GM12864 (cell line): ENCODE results near the gene MSL2.
"Not testable (repeated sequence)": the region's sequence is repeated elsewhere in the genome, so short reads cannot be mapped to it uniquely, and the experiment has no call there.

ENCODE experiments used
- DNase-seq: peaks from one replicate; pipeline ENCODE4 v3.0.0-alpha.2; 2011; ENCODE audit warnings: low read depth
- H3K4me3 ChIP-seq: 2 replicates; pipeline ENCODE4 v1.5.1; 2011; ENCODE audit warnings: mild to moderate bottlenecking, low read depth, low read length, control low read depth
- TF ChIP-seq, protein P1 (sequence below): IDR thresholded peaks from 2 replicates; pipeline ENCODE4 v1.5.1; 2011; ENCODE audit warnings: low read depth, mild to moderate bottlenecking, moderate library complexity, low read length, control low read depth, inconsistent platforms; ENCODE audit errors: missing control alignments

MSL2 gene

DNA sequence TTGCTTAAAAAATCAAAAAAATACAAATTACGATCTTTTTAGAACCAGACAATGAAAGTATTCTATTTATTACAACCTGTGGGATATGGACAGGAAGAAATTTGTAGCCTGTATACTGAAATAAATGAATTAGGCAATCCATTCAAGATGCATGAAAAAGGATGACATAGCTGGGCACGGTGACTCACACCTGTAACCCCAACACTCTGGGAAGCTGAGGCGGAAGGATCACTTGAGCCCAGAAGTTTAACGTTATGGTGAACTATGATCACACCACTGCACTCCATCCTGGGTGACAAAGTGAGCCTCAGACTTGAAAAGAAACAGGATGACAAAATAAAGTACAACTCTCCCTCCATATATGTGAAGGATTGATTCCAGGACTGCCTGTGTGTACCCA, 74.1 kb downstream of the MSL2 start:
- no peak overlapping the region for H3K4me3 ChIP-seq
- TF ChIP-seq, protein P1, sequence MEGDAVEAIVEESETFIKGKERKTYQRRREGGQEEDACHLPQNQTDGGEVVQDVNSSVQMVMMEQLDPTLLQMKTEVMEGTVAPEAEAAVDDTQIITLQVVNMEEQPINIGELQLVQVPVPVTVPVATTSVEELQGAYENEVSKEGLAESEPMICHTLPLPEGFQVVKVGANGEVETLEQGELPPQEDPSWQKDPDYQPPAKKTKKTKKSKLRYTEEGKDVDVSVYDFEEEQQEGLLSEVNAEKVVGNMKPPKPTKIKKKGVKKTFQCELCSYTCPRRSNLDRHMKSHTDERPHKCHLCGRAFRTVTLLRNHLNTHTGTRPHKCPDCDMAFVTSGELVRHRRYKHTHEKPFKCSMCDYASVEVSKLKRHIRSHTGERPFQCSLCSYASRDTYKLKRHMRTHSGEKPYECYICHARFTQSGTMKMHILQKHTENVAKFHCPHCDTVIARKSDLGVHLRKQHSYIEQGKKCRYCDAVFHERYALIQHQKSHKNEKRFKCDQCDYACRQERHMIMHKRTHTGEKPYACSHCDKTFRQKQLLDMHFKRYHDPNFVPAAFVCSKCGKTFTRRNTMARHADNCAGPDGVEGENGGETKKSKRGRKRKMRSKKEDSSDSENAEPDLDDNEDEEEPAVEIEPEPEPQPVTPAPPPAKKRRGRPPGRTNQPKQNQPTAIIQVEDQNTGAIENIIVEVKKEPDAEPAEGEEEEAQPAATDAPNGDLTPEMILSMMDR, result no peak
- no peak for DNase-seq

- no peak overlapping the region for H3K4me3 ChIP-seq
- TF ChIP-seq, protein P1, result no peak
- DNase-seq, result no peak
Observed at GRCh38 chr3:136120373-136121348, 75.5 kb downstream of the MSL2 start.

GRCh38 chr3:136119783-136120182, 76.4 kb downstream of the MSL2 start:
- DNase-seq, H3K4me3 ChIP-seq: not testable (repeated sequence)

- not testable (repeated sequence) for DNase-seq, H3K4me3 ChIP-seq
Observed at GRCh38 chr3:136119332-136119731, 76.8 kb downstream of the MSL2 start.

DNA sequence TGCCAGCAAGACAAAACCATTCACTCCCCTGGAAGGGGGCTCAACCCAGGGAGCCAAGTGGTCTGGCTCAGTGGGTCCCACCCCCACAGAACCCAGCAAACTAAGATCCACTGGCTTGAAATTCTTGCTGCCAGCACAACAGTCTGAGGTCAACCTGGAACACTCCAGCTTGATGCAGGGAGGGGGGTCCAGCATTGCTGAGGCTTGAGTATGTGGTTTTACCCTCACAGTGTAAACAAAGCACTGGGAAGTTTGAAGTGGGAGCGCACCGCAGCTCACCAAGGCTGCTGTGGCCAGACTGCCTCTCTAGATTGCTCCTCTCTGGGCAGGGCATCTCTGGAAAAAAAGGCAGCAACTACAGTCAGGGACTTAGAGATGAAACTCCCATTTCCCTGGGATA, 81.7 kb downstream of the MSL2 start:
- H3K4me3 ChIP-seq, result no peak overlapping the region
- no peak for DNase-seq
- TF ChIP-seq, protein P1, result no peak

DNA sequence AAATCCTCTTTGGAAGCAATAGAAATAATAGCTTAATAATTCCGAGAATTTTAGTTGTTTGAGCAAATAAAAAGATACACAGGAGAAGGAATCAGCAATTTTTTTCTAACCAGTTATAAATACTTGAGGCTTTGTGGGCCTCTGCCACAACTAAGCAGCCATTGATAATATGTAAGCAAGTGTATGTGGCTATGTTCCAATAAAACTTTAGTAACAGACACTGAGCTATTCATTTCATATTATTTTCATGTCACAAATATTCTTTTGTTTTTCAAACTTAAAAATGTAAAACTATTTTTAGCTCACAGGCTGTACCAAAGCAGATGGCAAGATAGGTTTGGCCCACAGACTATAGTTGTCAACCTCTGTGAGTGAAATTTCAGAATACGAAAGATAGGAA, 85.7 kb downstream of the MSL2 start:
- no peak overlapping the region for H3K4me3 ChIP-seq
- DNase-seq, result no peak
- TF ChIP-seq, protein P1, result no peak

GRCh38 chr3:136109499-136109898, 86.6 kb downstream of the MSL2 start:
- DNase-seq, result no peak
- TF ChIP-seq, protein P1, result no peak
- H3K4me3 ChIP-seq, result no peak overlapping the region

DNA sequence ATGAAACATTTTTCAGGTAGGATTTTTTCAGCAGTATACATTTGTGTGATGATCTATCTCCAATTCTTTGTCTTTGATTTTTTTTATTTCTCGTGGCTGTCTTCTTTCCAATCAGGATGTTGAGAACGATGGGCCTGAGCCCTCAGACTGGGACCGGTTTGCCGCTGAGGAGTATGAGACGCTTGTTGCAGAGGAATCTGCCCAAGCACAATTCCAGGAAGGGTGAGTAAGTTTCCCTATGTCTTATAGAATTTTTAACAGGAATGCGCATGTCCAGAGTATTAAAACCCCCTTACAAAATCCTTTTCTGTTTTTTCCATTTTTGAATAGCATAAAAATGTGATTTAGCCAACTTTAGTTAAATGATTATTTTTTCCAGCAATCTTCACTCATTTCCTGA, 90.0 kb downstream of the MSL2 start:
- TF ChIP-seq, protein P1, result no peak
- no peak overlapping the region for H3K4me3 ChIP-seq
- no peak for DNase-seq
